Subcutaneous abdominal adipose tissue (tissue), 5 donors: ENCODE results near the gene CKAP5.

Experiments used
- H3K27ac ChIP-seq: one replicate; pipeline ENCODE4 v1.7.0; 2013; ENCODE audit warnings: low read depth, mild to moderate bottlenecking, inconsistent platforms, low read length, moderate library complexity
- H3K27me3 ChIP-seq, 5 donors: one replicate each; pipeline ENCODE4 v1.7.0; 2013; ENCODE audit warnings: low read length in 5 of 5, inconsistent platforms in 1 of 5; ENCODE audit not compliant: control insufficient read depth in 5 of 5, insufficient read depth in 4 of 5
- H3K36me3 ChIP-seq, 5 donors: one replicate each; pipeline ENCODE4 v1.7.0; 2013; ENCODE audit warnings: low read length in 5 of 5; ENCODE audit not compliant: control insufficient read depth in 5 of 5, insufficient read depth in 5 of 5
- H3K4me1 ChIP-seq, 5 donors: one replicate each; pipeline ENCODE4 v1.7.0; 2013; ENCODE audit warnings: low read length in 5 of 5, mild to moderate bottlenecking in 3 of 5, moderate library complexity in 1 of 5; ENCODE audit not compliant: control insufficient read depth in 5 of 5, insufficient read depth in 5 of 5
- H3K4me3 ChIP-seq, 5 donors: one replicate each; pipeline ENCODE4 v1.7.0; 2013; ENCODE audit warnings: low read length in 5 of 5, low read depth in 1 of 5
- H3K9ac ChIP-seq, 5 donors: one replicate each; pipeline ENCODE4 v1.7.0; 2013; ENCODE audit warnings: low read length in 5 of 5, mild to moderate bottlenecking in 4 of 5, moderate library complexity in 3 of 5
- H3K9me3 ChIP-seq, 5 donors: one replicate each; pipeline ENCODE4 v1.7.0; 2013; ENCODE audit warnings: low read length in 5 of 5; ENCODE audit not compliant: control insufficient read depth in 5 of 5
- donor health status: healthy.
- donor health status: healthy.
- donor health status: healthy.
- donor health status: healthy.
- donor health status: healthy.

CKAP5 gene

GRCh38 chr11:46755962-46756361 lies 90.1 kb downstream of the CKAP5 start:
- H3K4me3 ChIP-seq = no peak overlapping the region
- H3K36me3 ChIP-seq = peaks cover 52 to 84% (median 69%) of the 10 kb centered on the region in 5 donors
- no peaks in the 10 kb centered on the region for H3K4me1 ChIP-seq
- H3K27ac ChIP-seq = no peak overlapping the region
- H3K9me3 ChIP-seq = no peaks in the 10 kb centered on the region
- no peaks in the 10 kb centered on the region for H3K27me3 ChIP-seq
- H3K9ac ChIP-seq = no peak overlapping the region

- Histone ChIP-seq H3K9ac (no peak overlapping the region), H3K4me3 (no peak overlapping the region), H3K36me3 (peaks cover 51 to 88% (median 81%) of the 10 kb centered on the region in 5 donors), H3K27me3 (no peaks in the 10 kb centered on the region), H3K4me1 (no peaks in the 10 kb centered on the region), H3K9me3 (no peaks in the 10 kb centered on the region), H3K27ac (no peak overlapping the region)
Observed at GRCh38 chr11:46747150-46747549, 98.9 kb downstream of the CKAP5 start.

- Histone ChIP-seq H3K4me1 (no peaks in the 10 kb centered on the region), H3K4me3 (no peak overlapping the region), H3K9ac (no peak overlapping the region), H3K27me3 (no peaks in the 10 kb centered on the region), H3K9me3 (no peaks in the 10 kb centered on the region), H3K36me3 (peaks cover 43 to 91% (median 83%) of the 10 kb centered on the region in 5 donors), H3K27ac (no peak overlapping the region)
Observed at GRCh38 chr11:46745995-46746394, 100.1 kb downstream of the CKAP5 start.

- Histone ChIP-seq H3K9ac (no peak overlapping the region), H3K4me3 (no peak overlapping the region), H3K36me3 (peaks cover 36 to 85% (median 77%) of the 10 kb centered on the region in 5 donors)
Observed at GRCh38 chr11:46745328-46745727, 100.8 kb downstream of the CKAP5 start.

GRCh38 chr11:46743693-46744339 lies 102.3 kb downstream of the CKAP5 start:
- Histone ChIP-seq H3K27ac (no peak overlapping the region), H3K36me3 (peaks cover 30 to 71% (median 66%) of the 10 kb centered on the region in 5 donors), H3K4me3 (no peak overlapping the region), H3K4me1 (no peaks in the 10 kb centered on the region), H3K9me3 (no peaks in the 10 kb centered on the region), H3K9ac (no peak overlapping the region), H3K27me3 (no peaks in the 10 kb centered on the region)

More at GRCh38 chr11:46745328-46745727, 100.8 kb downstream of the CKAP5 start:
- Histone ChIP-seq H3K9me3 (no peaks in the 10 kb centered on the region), H3K4me1 (no peaks in the 10 kb centered on the region), H3K27me3 (no peaks in the 10 kb centered on the region), H3K27ac (no peak overlapping the region)

- H3K36me3 ChIP-seq = peaks cover 28 to 68% (median 63%) of the 10 kb centered on the region in 5 donors
- no peak overlapping the region for H3K27ac ChIP-seq
- H3K27me3 ChIP-seq = no peaks in the 10 kb centered on the region
- no peaks in the 10 kb centered on the region for H3K9me3 ChIP-seq
- H3K4me3 ChIP-seq = no peak overlapping the region
- no peaks in the 10 kb centered on the region for H3K4me1 ChIP-seq
- no peak overlapping the region for H3K9ac ChIP-seq
Observed at GRCh38 chr11:46743043-46743442, 103.0 kb downstream of the CKAP5 start.

- Histone ChIP-seq H3K9ac (no peak overlapping the region), H3K27me3 (no peaks in the 10 kb centered on the region), H3K27ac (no peak overlapping the region), H3K36me3 (peaks cover 27 to 56% (median 51%) of the 10 kb centered on the region in 5 donors), H3K4me3 (no peak overlapping the region), H3K4me1 (no peaks in the 10 kb centered on the region), H3K9me3 (no peaks in the 10 kb centered on the region)
Observed at GRCh38 chr11:46741600-46742484, 104.2 kb downstream of the CKAP5 start.

- no peak overlapping the region for H3K9ac ChIP-seq
- no peaks in the 10 kb centered on the region for H3K27me3 ChIP-seq
- no peak overlapping the region for H3K27ac ChIP-seq
- H3K36me3 ChIP-seq = peaks cover 12 to 29% (median 26%) of the 10 kb centered on the region in 5 donors
- H3K4me3 ChIP-seq = no peak overlapping the region
- H3K9me3 ChIP-seq = no peaks in the 10 kb centered on the region
- H3K4me1 ChIP-seq = no peaks in the 10 kb centered on the region
Observed at GRCh38 chr11:46738887-46739286, 107.2 kb downstream of the CKAP5 start.

- peaks cover 0 to 17% (median 14%) of the 10 kb centered on the region in 5 donors for H3K36me3 ChIP-seq
- H3K4me3 ChIP-seq = no peak overlapping the region
- no peak overlapping the region for H3K9ac ChIP-seq
- H3K27ac ChIP-seq = no peak overlapping the region
- H3K27me3 ChIP-seq = no peaks in the 10 kb centered on the region
- H3K9me3 ChIP-seq = no peaks in the 10 kb centered on the region
- no peaks in the 10 kb centered on the region for H3K4me1 ChIP-seq
Observed at GRCh38 chr11:46737699-46738098, 108.4 kb downstream of the CKAP5 start.

- Histone ChIP-seq H3K4me3 (no peak overlapping the region), H3K27me3 (no peaks in the 10 kb centered on the region), H3K9me3 (no peaks in the 10 kb centered on the region), H3K36me3 (peaks cover 0 to 6% (median 4%) of the 10 kb centered on the region in 5 donors), H3K4me1 (no peaks in the 10 kb centered on the region), H3K27ac (no peak overlapping the region), H3K9ac (no peak overlapping the region)
Observed at GRCh38 chr11:46736615-46737014, 109.5 kb downstream of the CKAP5 start.
